AG09319 (cell line): ENCODE measurements around the gene ARID1B.

Experiments
- DNase-seq: peaks from one replicate; pipeline ENCODE4 v3.0.0-alpha.2; 2010; ENCODE audit warnings: low read depth; ENCODE audit errors: extremely low read depth
- CTCF ChIP-seq: IDR thresholded peaks from 2 replicates; pipeline ENCODE4 v1.5.1; 2011; ENCODE audit warnings: low read depth, mild to moderate bottlenecking, inconsistent platforms, low read length, moderate library complexity

The ARID1B gene

DNA sequence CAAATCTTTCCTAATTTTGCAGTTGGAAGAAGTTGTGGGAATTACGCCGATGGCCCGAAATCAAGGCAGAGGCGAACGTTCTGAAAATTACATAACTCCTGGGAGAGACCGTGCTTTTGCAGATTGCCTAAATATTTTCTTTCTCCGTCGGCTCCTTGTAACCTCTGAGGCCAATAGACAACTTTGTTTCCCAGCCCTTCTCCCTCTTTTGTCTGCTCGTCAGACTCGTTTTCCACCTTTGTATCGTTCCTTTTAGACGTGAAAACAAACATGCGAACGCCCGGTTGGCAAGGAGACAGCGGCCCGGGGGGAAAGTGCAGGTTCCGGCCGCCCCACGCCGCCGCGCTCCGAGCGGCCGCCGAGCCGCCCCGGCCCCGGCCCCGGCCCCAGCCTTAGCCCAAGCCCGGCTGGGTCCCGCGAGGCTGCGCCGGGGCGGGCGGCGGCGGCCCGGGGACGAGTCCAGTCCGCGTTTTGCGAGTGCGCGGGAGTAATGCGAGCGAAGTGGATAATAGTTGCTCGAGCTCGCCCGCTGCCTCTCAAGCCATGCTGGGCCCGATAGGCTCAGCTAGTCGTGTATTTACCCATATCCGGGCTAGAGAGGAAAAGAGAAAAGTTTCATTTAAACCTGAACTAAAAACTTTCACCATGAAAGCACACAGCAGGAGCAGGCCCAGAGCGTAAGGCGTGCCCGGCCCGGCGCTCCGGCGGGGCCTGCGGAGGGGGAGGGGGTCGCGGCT lies at the start of gene ARID1B:
Gene ARID1B (plus strand): TSS at position 539 of the 737 bp plus-strand sequence. CDS start 303 bp downstream, outside the sequence.
- no peak for TF ChIP-seq CTCF
- DNase-seq: peak; percentile 40

- DNase-seq: no peak
- TF ChIP-seq CTCF: no peak
These were observed 49.3 kb upstream of the ARID1B start for GRCh38 chr6:156727715-156728385.

- no peak for TF ChIP-seq CTCF
These were observed 47.9 kb upstream of the ARID1B start for GRCh38 chr6:156729248-156729647.

DNA sequence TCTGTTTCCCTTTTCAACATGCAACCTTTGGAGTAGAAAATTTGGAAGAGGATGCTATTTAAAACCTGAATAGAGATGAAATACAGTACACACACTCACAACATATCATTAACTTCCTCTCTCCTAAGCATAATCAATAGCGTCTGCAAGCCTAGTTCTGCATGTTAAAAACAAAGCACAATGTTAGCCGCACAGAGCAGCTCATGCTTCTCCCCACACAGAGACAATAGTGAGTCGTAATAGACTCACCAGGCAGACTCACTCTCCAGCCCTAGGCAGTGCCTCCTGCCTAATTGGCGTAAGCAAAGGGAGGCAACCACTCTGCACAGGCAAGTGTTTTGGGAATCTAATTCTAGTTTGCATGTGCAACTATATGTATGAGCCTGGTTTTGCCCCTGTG lies 45.8 kb upstream of the ARID1B start:
- DNase-seq: peak; percentile 15
- TF ChIP-seq CTCF: no peak

More at GRCh38 chr6:156729248-156729647, 47.9 kb upstream of the ARID1B start:
- DNase-seq: no peak

DNA sequence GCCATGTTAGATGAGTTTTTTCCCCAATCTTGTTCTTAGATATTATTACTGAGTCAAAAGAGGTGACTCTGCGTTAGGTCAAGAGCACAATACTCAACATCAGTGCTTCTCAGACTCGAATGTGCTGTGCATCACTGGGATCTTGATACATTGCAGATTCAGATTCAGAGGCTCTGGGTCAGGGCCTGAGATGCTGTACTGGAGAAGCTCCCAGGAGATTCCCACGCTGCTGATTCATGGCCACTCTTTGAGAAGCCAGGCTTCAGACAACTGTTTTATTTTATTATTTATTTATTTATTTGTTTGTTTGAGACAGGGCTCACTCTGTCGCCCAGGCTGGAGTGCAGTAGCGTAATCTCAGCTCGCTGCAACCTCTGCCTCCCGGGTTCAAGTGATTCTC lies 41.4 kb upstream of the ARID1B start:
- TF ChIP-seq CTCF: no peak
- no peak for DNase-seq

GRCh38 chr6:156740604-156741003 lies 36.6 kb upstream of the ARID1B start:
- DNase-seq: no peak
- no peak for TF ChIP-seq CTCF
